Astrocyte (in vitro differentiated cells and primary cell): ENCODE measurements around the gene LBP. TPM values are rescaled to one million over a fixed set of nuclear protein-coding genes. Genes with fewer than 3 reads are reported as not detected.

ENCODE experiments used
- DNase-seq: peaks from one replicate; pipeline ENCODE4 v3.0.0-alpha.2; 2010; ENCODE audit warnings: low read depth
- FAIRE-seq: peaks from 2 replicates; lab custom pipeline; 2011; peaks lifted over from hg19 to GRCh38; lab: Jason Lieb, UNC
- H2AFZ ChIP-seq: 2 replicates; pipeline ENCODE4 v1.6.0; 2012; ENCODE audit warnings: low read depth, low read length, inconsistent platforms
- H3K27ac ChIP-seq: 2 replicates; pipeline ENCODE4 v1.5.1; 2011; ENCODE audit warnings: low read depth, low read length, inconsistent platforms
- H3K27me3 ChIP-seq: 2 replicates; pipeline ENCODE4 v1.6.0; 2011; ENCODE audit warnings: low read length, inconsistent platforms; ENCODE audit not compliant: insufficient read depth
- H3K36me3 ChIP-seq: 2 replicates; pipeline ENCODE4 v1.5.1; 2011; ENCODE audit warnings: low read length, inconsistent platforms; ENCODE audit not compliant: insufficient read depth
- H3K4me1 ChIP-seq: 2 replicates; pipeline ENCODE4 v1.5.1; 2011; ENCODE audit warnings: low read length, inconsistent platforms; ENCODE audit not compliant: insufficient read depth
- H3K4me2 ChIP-seq: 2 replicates; pipeline ENCODE4 v1.6.0; 2012; ENCODE audit warnings: low read length, inconsistent platforms
- H3K4me3 ChIP-seq: 2 replicates; pipeline ENCODE4 v1.5.1; 2011; ENCODE audit warnings: low read depth, mild to moderate bottlenecking, low read length, inconsistent platforms; ENCODE audit not compliant: insufficient read depth
- H3K79me2 ChIP-seq: 2 replicates; pipeline ENCODE4 v1.6.0; 2012; ENCODE audit warnings: mild to moderate bottlenecking, low read length, inconsistent platforms; ENCODE audit not compliant: insufficient read depth
- H3K9ac ChIP-seq: 2 replicates; pipeline ENCODE4 v1.6.0; 2012; ENCODE audit warnings: mild to moderate bottlenecking, low read length, inconsistent platforms
- H3K9me3 ChIP-seq: 2 replicates; pipeline ENCODE4 v1.5.1; 2012; ENCODE audit warnings: low read depth, mild to moderate bottlenecking, low read length, inconsistent platforms; ENCODE audit not compliant: insufficient read depth
- H4K20me1 ChIP-seq: 2 replicates; pipeline ENCODE4 v1.6.0; 2012; ENCODE audit warnings: low read length, inconsistent platforms; ENCODE audit not compliant: insufficient read depth
- H3K27ac Mint-ChIP-seq: one replicate; pipeline ENCODE4 v1.8.0; 2021; ENCODE audit warnings: mild to moderate bottlenecking, mixed read lengths; ENCODE audit not compliant: unreplicated experiment
- H3K27me3 Mint-ChIP-seq: one replicate; pipeline ENCODE4 v1.8.0; 2021; ENCODE audit warnings: low read depth, mixed read lengths; ENCODE audit not compliant: unreplicated experiment
- H3K36me3 Mint-ChIP-seq: one replicate; pipeline ENCODE4 v1.8.0; 2021; ENCODE audit warnings: low read depth, mixed read lengths; ENCODE audit not compliant: unreplicated experiment
- H3K4me1 Mint-ChIP-seq: one replicate; pipeline ENCODE4 v1.8.0; 2021; ENCODE audit warnings: low read depth, mixed read lengths; ENCODE audit not compliant: unreplicated experiment
- H3K4me3 Mint-ChIP-seq: one replicate; pipeline ENCODE4 v1.8.0; 2021; ENCODE audit warnings: mild to moderate bottlenecking, moderate library complexity, mixed read lengths; ENCODE audit not compliant: unreplicated experiment
- H3K9me3 Mint-ChIP-seq: one replicate; pipeline ENCODE4 v1.8.0; 2021; ENCODE audit warnings: mild to moderate bottlenecking, mixed read lengths; ENCODE audit not compliant: unreplicated experiment
- CTCF ChIP-seq: IDR thresholded peaks from 2 replicates; pipeline ENCODE4 v1.5.1; 2011; ENCODE audit warnings: low read depth, mild to moderate bottlenecking, inconsistent platforms, low read length, moderate library complexity; ENCODE audit not compliant: insufficient read depth
- EZH2 ChIP-seq: IDR thresholded peaks from 2 replicates; pipeline ENCODE4 v1.6.1; 2012; ENCODE audit warnings: mild to moderate bottlenecking, low read length, inconsistent platforms; ENCODE audit not compliant: insufficient read depth
- total RNA-seq: library from RNA; stranded (reverse); gene quantifications from 2 replicates; pipeline ENCODE4 v1.2.1, GENCODE V29; 2021

The LBP gene
- total RNA-seq, 1 donor from 2014 or later: not detected

- TF ChIP-seq EZH2 (no peak), CTCF (no peak)
- no peak for FAIRE-seq
- Mint-ChIP-seq H3K4me3 (no peak overlapping the region), H3K36me3 (no peaks in the 10 kb centered on the region), H3K4me1 (no peaks in the 10 kb centered on the region), H3K27me3 (peaks cover 50% of the 10 kb centered on the region), H3K9me3 (peaks cover 7% of the 10 kb centered on the region), H3K27ac (no peak overlapping the region)
- Histone ChIP-seq H3K9me3 (no peaks in the 10 kb centered on the region), H3K27ac (no peak overlapping the region), H3K4me1 (no peaks in the 10 kb centered on the region), H2AFZ (no peak overlapping the region), H4K20me1 (no peaks in the 10 kb centered on the region), H3K36me3 (no peaks in the 10 kb centered on the region), H3K79me2 (no peaks in the 10 kb centered on the region), H3K9ac (no peak overlapping the region), H3K4me3 (no peak overlapping the region), H3K4me2 (no peak overlapping the region), H3K27me3 (peaks cover 12% of the 10 kb centered on the region)
- no peak for DNase-seq
These were observed 15.6 kb upstream of the LBP start for GRCh38 chr20:38330638-38331037.

GRCh38 chr20:38331245-38331644, 15.0 kb upstream of the LBP start:
- Mint-ChIP-seq H3K9me3 (peaks cover 5% of the 10 kb centered on the region), H3K4me1 (no peaks in the 10 kb centered on the region), H3K36me3 (no peaks in the 10 kb centered on the region), H3K27ac (no peak overlapping the region), H3K27me3 (peaks cover 51% of the 10 kb centered on the region), H3K4me3 (no peak overlapping the region)
- Histone ChIP-seq H3K27ac (no peak overlapping the region), H3K9me3 (no peaks in the 10 kb centered on the region), H3K4me1 (no peaks in the 10 kb centered on the region), H2AFZ (no peak overlapping the region), H3K27me3 (peaks cover 16% of the 10 kb centered on the region), H3K4me3 (no peak overlapping the region), H3K4me2 (no peak overlapping the region), H4K20me1 (no peaks in the 10 kb centered on the region), H3K9ac (no peak overlapping the region), H3K36me3 (no peaks in the 10 kb centered on the region), H3K79me2 (no peaks in the 10 kb centered on the region)
- no peak for FAIRE-seq
- DNase-seq: no peak
- no peak for TF ChIP-seq CTCF

- peaks cover 21% of the 10 kb centered on the region for H3K27me3 ChIP-seq
- no peak overlapping the region for H3K27ac Mint-ChIP-seq
These were observed 14.5 kb upstream of the LBP start for GRCh38 chr20:38331814-38332213.

More at GRCh38 chr20:38331814-38332213, 14.5 kb upstream of the LBP start:
- Mint-ChIP-seq H3K36me3 (no peaks in the 10 kb centered on the region), H3K27me3 (peaks cover 52% of the 10 kb centered on the region), H3K4me1 (no peaks in the 10 kb centered on the region), H3K9me3 (peaks cover 6% of the 10 kb centered on the region), H3K4me3 (no peak overlapping the region)
- Histone ChIP-seq H3K27ac (no peak overlapping the region), H3K36me3 (no peaks in the 10 kb centered on the region), H3K4me3 (no peak overlapping the region), H3K79me2 (no peaks in the 10 kb centered on the region), H3K4me1 (no peaks in the 10 kb centered on the region), H3K9me3 (no peaks in the 10 kb centered on the region), H2AFZ (no peak overlapping the region), H3K9ac (no peak overlapping the region), H4K20me1 (no peaks in the 10 kb centered on the region), H3K4me2 (no peak overlapping the region)
- TF ChIP-seq CTCF: no peak
- TF ChIP-seq EZH2: no peak
- FAIRE-seq (no peak), DNase-seq (no peak)
